ENCODE measurements around the gene EXOC3. TPM values are rescaled to one million over a fixed set of nuclear protein-coding genes. Genes with fewer than 3 reads are reported as not detected.
A peak's percentile ranks its signal among the peaks of the same experiment; 100 is the strongest.
"Not testable (repeated sequence)": the region's sequence is repeated elsewhere in the genome, so short reads cannot be mapped to it uniquely, and the experiment has no call there.

The EXOC3 gene
- total RNA-seq, 1 donor from 2014 or later: 46.2 TPM

DNA sequence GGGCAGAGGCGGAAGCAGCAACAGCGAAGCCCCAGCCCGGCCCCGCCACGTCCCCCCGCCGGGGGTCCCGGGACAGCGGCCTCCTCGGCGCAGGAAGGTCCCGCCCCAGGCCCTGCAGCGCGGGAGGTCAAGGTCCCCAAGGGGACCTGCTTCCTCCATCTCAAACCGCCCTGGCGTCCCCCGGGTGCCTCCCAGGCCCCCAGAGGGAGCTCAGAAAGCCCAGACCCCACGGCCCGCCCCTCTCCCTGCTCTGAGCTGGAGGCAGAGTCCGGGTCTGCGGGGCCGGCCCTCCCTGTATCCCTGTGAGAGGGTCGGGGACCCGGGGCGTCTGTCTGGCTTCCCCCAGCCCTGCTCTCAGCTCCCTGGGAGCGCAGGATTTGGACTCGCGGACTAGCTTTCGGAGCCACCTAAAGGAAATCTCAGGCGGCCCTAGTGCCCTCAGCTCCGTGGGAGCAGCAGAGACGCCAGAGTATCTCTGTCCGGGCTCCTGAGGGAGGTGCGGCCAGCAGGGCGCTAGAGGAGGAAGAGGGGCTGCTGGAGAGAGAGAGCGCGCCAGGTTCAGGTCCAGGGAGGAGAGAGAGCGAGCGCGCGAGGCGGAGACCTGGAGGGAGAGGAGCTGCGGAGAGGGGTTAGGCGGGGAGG is 30.7 kb downstream of the EXOC3 start:
- H3K36me3 ChIP-seq: peaks cover 11% of the 10 kb centered on the region
- TF ChIP-seq, protein P1, sequence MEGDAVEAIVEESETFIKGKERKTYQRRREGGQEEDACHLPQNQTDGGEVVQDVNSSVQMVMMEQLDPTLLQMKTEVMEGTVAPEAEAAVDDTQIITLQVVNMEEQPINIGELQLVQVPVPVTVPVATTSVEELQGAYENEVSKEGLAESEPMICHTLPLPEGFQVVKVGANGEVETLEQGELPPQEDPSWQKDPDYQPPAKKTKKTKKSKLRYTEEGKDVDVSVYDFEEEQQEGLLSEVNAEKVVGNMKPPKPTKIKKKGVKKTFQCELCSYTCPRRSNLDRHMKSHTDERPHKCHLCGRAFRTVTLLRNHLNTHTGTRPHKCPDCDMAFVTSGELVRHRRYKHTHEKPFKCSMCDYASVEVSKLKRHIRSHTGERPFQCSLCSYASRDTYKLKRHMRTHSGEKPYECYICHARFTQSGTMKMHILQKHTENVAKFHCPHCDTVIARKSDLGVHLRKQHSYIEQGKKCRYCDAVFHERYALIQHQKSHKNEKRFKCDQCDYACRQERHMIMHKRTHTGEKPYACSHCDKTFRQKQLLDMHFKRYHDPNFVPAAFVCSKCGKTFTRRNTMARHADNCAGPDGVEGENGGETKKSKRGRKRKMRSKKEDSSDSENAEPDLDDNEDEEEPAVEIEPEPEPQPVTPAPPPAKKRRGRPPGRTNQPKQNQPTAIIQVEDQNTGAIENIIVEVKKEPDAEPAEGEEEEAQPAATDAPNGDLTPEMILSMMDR (IDR thresholded peaks at IDR 0.05; ENCODE audit: borderline replicate concordance): no peak
- intact Hi-C loops (cut with micrococcal nuclease): no loop called here
- DNase-seq: peak; percentile 41
- H3K9me3 ChIP-seq (replicated peaks): no peaks in the 10 kb centered on the region
- H3K4me1 ChIP-seq: peaks cover 43% of the 10 kb centered on the region
- peak overlapping the region; percentile 81 for H3K27ac ChIP-seq (replicated peaks)
- H3K27me3 ChIP-seq (ENCODE audit: low read depth): peaks cover 40% of the 10 kb centered on the region
- peak overlapping the region; percentile 99 for H3K4me3 ChIP-seq

DNA sequence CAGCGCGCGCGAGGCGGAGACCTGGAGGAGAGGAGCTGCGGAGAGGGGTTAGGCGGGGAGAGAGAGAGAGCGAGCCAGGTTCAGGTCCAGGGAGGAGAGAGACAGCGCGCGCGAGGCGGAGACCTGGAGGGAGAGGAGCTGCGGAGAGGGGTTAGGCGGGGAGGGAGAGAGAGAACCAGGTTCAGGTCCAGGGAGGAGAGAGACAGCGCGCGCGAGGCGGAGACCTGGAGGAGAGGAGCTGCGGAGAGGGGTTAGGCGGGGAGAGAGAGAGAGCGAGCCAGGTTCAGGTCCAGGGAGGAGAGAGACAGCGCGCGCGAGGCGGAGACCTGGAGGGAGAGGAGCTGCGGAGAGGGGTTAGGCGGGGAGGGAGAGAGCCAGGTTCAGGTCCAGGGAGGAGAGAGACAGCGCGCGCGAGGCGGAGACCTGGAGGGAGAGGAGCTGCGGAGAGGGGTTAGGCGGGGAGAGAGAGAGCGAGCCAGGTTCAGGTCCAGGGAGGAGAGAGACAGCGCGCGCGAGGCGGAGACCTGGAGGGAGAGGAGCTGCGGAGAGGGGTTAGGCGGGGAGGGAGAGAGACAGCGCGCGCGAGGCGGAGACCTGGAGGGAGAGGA is 31.4 kb downstream of the EXOC3 start:
- H3K27ac ChIP-seq (replicated peaks); DNase-seq; H3K9me3 ChIP-seq (replicated peaks); H3K36me3 ChIP-seq; intact Hi-C loops (cut with micrococcal nuclease): not testable (repeated sequence)
- peak overlapping the region; percentile 99 for H3K4me3 ChIP-seq
- H3K4me1 ChIP-seq: peaks cover 43% of the 10 kb centered on the region
- H3K27me3 ChIP-seq (ENCODE audit: low read depth): peaks cover 47% of the 10 kb centered on the region

DNA sequence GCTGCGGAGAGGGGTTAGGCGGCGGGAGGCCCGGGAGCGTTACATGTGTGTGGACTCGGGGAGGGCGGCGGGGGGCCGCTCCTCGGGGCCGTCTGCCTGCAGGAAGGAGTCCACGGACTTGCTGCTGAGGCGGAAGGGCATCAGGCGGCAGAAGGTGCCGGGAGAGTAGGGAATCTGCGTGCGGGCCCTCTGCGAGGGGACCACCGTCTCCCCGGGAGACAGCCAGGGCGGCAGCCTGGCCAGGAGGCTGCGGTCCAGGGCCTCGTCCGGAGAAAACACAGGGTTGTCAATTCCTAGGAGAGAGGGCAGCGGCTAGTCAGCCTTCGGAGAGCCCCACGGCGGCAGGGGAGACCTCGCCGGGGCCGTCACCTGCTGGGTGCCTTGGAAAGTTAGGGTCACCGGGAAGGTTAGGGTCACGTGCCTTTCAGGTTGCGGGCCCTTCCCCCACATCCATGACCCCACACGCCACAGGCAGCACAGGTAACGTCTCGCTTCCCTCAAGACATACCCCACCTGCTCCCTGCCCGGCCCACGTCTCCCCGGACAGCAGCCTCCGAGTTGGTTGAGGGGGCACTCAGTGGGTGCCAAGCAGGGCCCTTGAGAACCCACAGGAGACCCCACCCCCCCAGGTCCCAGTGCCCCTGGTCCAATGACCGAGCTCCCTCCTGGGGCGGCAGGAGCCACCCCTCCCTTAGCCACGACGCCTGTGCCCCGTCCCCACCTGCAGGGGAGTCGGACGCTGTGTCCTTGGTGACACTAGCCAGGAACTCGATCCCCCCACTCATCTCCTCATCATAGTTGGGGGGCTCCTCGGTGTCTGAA is 32.1 kb downstream of the EXOC3 start:
- TF ChIP-seq, protein P1 (IDR thresholded peaks at IDR 0.05; ENCODE audit: borderline replicate concordance): no peak
- H3K9me3 ChIP-seq (replicated peaks): no peaks in the 10 kb centered on the region
- peak overlapping the region; percentile 99 for H3K4me3 ChIP-seq
- peaks cover 54% of the 10 kb centered on the region for H3K27me3 ChIP-seq (ENCODE audit: low read depth)
- peak; percentile 18 for DNase-seq
- H3K27ac ChIP-seq (replicated peaks): no peak overlapping the region
- H3K4me1 ChIP-seq: peaks cover 43% of the 10 kb centered on the region
- intact Hi-C loops (cut with micrococcal nuclease): no loop called here
- H3K36me3 ChIP-seq: peaks cover 4% of the 10 kb centered on the region

DNA sequence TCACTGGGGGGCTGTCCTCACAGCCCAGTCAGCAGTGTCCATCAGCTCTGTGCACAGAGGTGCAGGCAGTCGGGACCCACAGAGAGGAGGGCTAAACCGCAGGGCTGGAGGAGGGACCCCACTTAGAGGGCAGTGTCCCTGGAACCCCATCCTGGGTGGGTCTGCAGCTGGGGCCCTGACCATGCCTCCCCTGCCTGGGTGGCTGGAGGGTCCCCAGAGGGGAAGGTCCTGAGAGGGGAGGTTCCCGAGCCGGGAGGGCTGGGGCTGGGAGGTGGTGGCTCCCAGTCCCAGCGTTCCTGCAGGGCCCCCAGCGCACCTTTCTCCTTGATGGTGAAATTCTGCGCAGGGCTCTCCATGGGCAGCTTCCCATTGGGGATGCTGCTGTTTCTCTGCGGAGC is 32.7 kb downstream of the EXOC3 start:
- Histone ChIP-seq H3K36me3 (no peaks in the 10 kb centered on the region), H3K27ac (replicated peaks) (no peak overlapping the region), H3K27me3 (ENCODE audit: low read depth) (peaks cover 61% of the 10 kb centered on the region), H3K9me3 (replicated peaks) (no peaks in the 10 kb centered on the region), H3K4me3 (no peak overlapping the region), H3K4me1 (peaks cover 41% of the 10 kb centered on the region)
- DNase-seq: no peak
- TF ChIP-seq, protein P1 (IDR thresholded peaks at IDR 0.05; ENCODE audit: borderline replicate concordance): no peak
- intact Hi-C loops (cut with micrococcal nuclease): no loop called here

DNA sequence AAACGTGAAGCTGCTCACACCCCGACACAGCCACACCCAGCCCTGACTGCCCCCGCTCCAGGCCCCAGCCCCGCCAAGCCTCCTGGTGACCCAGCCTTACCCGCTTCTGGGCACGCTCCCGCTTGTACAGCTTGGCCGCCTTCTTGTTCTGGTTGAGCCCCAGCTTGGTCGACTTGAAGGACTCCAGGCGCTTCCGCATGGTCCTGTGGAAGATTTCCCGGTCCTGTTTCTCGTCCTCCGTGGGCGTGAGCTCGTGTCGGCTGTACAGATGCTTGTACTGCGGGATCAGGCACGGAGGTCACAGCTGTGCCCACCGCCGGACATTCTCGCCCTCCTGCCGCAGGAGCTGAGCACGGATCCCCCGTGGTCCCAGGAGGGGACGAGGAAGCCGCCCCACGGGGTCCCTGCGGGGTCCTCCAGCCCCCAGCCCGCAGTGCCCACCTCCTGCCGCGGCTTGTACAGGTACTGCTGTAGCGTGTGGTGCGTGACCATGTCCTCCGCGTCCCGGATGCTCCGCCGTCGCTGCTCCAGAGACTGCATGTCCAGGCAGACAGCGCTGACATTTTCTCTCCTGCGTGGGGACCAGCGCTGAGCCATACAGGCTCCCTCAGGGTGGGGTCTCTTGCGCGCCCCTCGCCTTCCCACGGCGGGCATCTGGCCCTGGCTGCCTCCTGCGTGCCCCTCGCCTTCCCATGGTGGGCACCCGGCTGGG is 33.3 kb downstream of the EXOC3 start:
- no peak for DNase-seq
- peaks cover 66% of the 10 kb centered on the region for H3K27me3 ChIP-seq (ENCODE audit: low read depth)
- no peak overlapping the region for H3K27ac ChIP-seq (replicated peaks)
- TF ChIP-seq, protein P1 (IDR thresholded peaks at IDR 0.05; ENCODE audit: borderline replicate concordance): no peak
- H3K9me3 ChIP-seq (replicated peaks): no peaks in the 10 kb centered on the region
- intact Hi-C loops (cut with micrococcal nuclease): no loop called here
- H3K4me3 ChIP-seq: no peak overlapping the region
- peaks cover 35% of the 10 kb centered on the region for H3K4me1 ChIP-seq
- no peaks in the 10 kb centered on the region for H3K36me3 ChIP-seq
